OCI-LY7 (cell line): ENCODE data around the gene MYH10. TPM values are rescaled to one million over a fixed set of nuclear protein-coding genes. Genes with fewer than 3 reads are reported as not detected.

Experiments
- BruUV-seq: library from RNA; stranded (reverse); fragments of 400-500 nt; replicated peaks from 2 replicates; lab custom pipeline; 2021; lab: Mats Ljungman, UMichigan
- CTCF ChIA-PET: fragments of 300-600 bp; sonication (Branson Sonifier 250); formaldehyde crosslinking; loops from one replicate; lab custom pipeline; 2022; ENCODE audit warnings: antibody characterized with exemption; ENCODE audit not compliant: unreplicated experiment; lab: Charles Lee
- POLR2A ChIA-PET: fragments of 300-600 bp; sonication (Branson Sonifier 250); formaldehyde crosslinking; loops from one replicate; lab custom pipeline; 2022; ENCODE audit warnings: antibody characterized with exemption; lab: Charles Lee
- DNase-seq: peaks from one replicate; pipeline ENCODE4 v3.0.0-alpha.2; 2015; ENCODE audit warnings: low spot score
- H2AFZ ChIP-seq: fragments of 200-600 bp; sonication (generic), shearing (Covaris generic); 2 replicates; pipeline ENCODE4 v1.6.1; 2014; ENCODE audit warnings: mild to moderate bottlenecking, antibody characterized with exemption, low read length, moderate library complexity
- H3K27ac ChIP-seq: fragments of 200-600 bp; sonication (generic); 2 replicates; pipeline ENCODE4 v1.5.1; 2014; ENCODE audit warnings: mixed run types, low read depth, mild to moderate bottlenecking, moderate library complexity, low read length, inconsistent platforms; ENCODE audit not compliant: poor library complexity, severe bottlenecking
- H3K36me3 ChIP-seq: fragments of 200-600 bp; sonication (generic); 2 replicates; pipeline ENCODE4 v1.6.1; 2014; ENCODE audit warnings: mild to moderate bottlenecking, antibody characterized with exemption, low read length, moderate library complexity, mixed read lengths; ENCODE audit not compliant: insufficient read depth
- H3K4me1 ChIP-seq: fragments of 200-600 bp; sonication (generic); 2 replicates; pipeline ENCODE4 v1.5.1; 2014; ENCODE audit warnings: mild to moderate bottlenecking, low read length; ENCODE audit not compliant: insufficient read depth, poor library complexity, severe bottlenecking
- H3K4me2 ChIP-seq: fragments of 200-600 bp; sonication (generic); 2 replicates; pipeline ENCODE4 v1.6.1; 2014; ENCODE audit warnings: mild to moderate bottlenecking, low read length
- H3K4me3 ChIP-seq: fragments of 200-600 bp; sonication (generic); 2 replicates; pipeline ENCODE4 v1.5.1; 2014; ENCODE audit warnings: mild to moderate bottlenecking, low read depth, low read length; ENCODE audit not compliant: poor library complexity, severe bottlenecking
- H3K79me2 ChIP-seq: fragments of 200-600 bp; sonication (generic); 2 replicates; pipeline ENCODE4 v1.6.1; 2016; ENCODE audit warnings: low read depth, mild to moderate bottlenecking, low read length, moderate library complexity, mixed read lengths; ENCODE audit not compliant: insufficient read depth
- H3K9me2 ChIP-seq: fragments of 200-600 bp; sonication (generic); 2 replicates; pipeline ENCODE4 v1.6.1; 2016; ENCODE audit warnings: mild to moderate bottlenecking, low read length, mixed read lengths; ENCODE audit not compliant: insufficient read depth
- H3K9me3 ChIP-seq: fragments of 200-600 bp; sonication (generic); 2 replicates; pipeline ENCODE4 v1.6.1; 2014; ENCODE audit warnings: mild to moderate bottlenecking, mixed run types, low read length, mixed read lengths
- H4K20me1 ChIP-seq: fragments of 200-600 bp; sonication (generic); 2 replicates; pipeline ENCODE4 v1.6.1; 2014; ENCODE audit warnings: mild to moderate bottlenecking, antibody characterized with exemption, low read length, moderate library complexity, mixed read lengths; ENCODE audit not compliant: insufficient read depth
- CTCF ChIP-seq: fragments of 200-600 bp; sonication (generic); conservative IDR thresholded peaks from 2 replicates; pipeline ENCODE4 v1.5.1; 2014; ENCODE audit warnings: mild to moderate bottlenecking, antibody characterized with exemption, low read length, moderate library complexity, mixed read lengths
- EZH2phosphoT487 ChIP-seq: fragments of 200-600 bp; sonication (generic); IDR thresholded peaks from 2 replicates; pipeline ENCODE4 v1.6.1; 2018; ENCODE audit warnings: low read depth, borderline replicate concordance, mild to moderate bottlenecking, mixed run types, antibody characterized with exemption, low read length, moderate library complexity, mixed read lengths
- intact Hi-C: fragments of 100-400 bp; cut with micrococcal nuclease; formaldehyde crosslinking; loops from one replicate; pipeline ENCODE4 v1.10.0; 2022; ENCODE audit not compliant: unreplicated experiment
- total RNA-seq, 2 experiments: library from RNA; depleted of rRNA in 1 of 2; stranded (reverse); fragments of >200 nt in 1 of 2; shearing (Covaris generic) in 1 of 2; gene quantifications; 2 replicates each; pipeline ENCODE4 v1.2.3, GENCODE V29; 2014 to 2022

Gene MYH10
- total RNA-seq, 2 experiments from 2014 or later, result 41.9 to 60.4 TPM

DNA sequence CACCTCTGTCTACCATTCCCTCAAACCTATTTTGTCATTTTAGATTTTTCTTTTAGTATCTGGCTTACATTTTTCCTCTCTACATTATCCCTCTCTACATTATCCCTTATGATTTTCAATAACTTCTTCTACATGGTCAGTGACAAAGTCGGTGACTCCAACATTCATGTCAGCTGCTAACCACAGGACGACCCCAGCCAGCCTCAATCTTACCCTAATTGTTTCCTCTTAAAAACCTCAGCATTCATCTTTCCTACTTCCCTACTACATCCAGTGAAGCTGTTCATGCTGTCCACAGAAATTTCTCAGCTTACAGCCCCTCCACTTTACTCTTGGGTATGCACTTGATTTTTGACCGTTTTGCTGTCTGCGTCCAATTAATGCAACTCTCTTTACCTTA, 8.3 kb downstream of the MYH10 start:
- peaks cover 7% of the 10 kb centered on the region; the same call in 1 of the 2 replicates for H3K79me2 ChIP-seq
- POLR2A ChIA-PET, result no interaction called here

DNA sequence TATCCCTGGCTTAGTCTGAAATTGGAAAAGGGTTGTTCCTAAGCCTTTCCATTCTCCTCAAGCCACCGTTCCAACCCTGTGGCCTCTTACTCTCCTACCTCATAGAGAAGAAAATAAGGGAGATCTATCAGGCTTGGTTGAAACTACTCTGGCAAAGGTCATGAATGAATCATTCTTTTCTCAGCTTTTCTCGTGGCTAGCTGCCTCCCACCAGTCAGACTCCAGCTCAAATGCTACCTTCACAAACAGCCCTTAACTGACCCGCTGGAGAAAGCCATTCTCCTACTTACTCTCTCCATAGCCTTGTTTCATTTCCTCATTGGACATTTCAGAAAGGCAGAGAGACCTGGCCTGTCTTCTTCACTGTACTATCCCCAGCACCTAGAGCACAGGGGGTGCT, 8.9 kb downstream of the MYH10 start:
- Histone ChIP-seq H3K9me3 (no peaks in the 10 kb centered on the region), H3K36me3 (peaks cover 32% of the 10 kb centered on the region), H3K4me1 (no peaks in the 10 kb centered on the region), H3K4me3 (no peak overlapping the region), H2AFZ (no peak overlapping the region), H3K4me2 (no peak overlapping the region), H3K79me2 (peaks cover 6% of the 10 kb centered on the region; the same call in 1 of the 2 replicates), H4K20me1 (no peaks in the 10 kb centered on the region), H3K27ac (no peak overlapping the region), H3K9me2 (no peaks in the 10 kb centered on the region)
- intact Hi-C loops, result no loop called here
- no peak for DNase-seq
- ChIA-PET CTCF (no interaction called here), POLR2A (no interaction called here)
- TF ChIP-seq CTCF (no peak), EZH2phosphoT487 (no peak)
- BruUV-seq, result no TSS peak

More for the DNA sequence above, 8.3 kb downstream of the MYH10 start:
- intact Hi-C loops, result no loop called here
- Histone ChIP-seq H3K27ac (no peak overlapping the region), H3K4me3 (no peak overlapping the region), H3K4me1 (no peaks in the 10 kb centered on the region), H4K20me1 (no peaks in the 10 kb centered on the region), H3K36me3 (peaks cover 32% of the 10 kb centered on the region), H3K4me2 (no peak overlapping the region), H3K9me2 (no peaks in the 10 kb centered on the region), H2AFZ (no peak overlapping the region), H3K9me3 (no peaks in the 10 kb centered on the region)
- DNase-seq, result no peak
- CTCF ChIA-PET, result no interaction called here
- no TSS peak for BruUV-seq
- TF ChIP-seq EZH2phosphoT487, result no peak

DNA sequence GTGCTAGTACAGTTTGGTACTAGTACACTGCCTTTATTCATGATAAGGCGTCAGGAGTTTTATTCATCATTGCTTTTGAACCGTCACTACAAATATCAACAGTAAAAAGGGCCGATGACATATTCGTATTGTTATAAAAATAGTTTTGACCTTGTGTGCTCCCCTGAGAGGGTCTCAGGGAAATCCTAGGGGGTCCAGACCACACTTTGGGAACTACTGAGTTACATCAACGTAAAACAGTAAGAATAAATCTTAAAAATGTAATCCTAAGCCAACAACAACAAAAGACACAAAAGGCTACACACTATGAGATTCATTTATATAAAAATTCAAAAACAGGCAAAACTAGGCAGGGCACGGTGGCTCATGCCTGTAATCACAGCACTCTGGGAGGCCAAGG, 11.2 kb downstream of the MYH10 start:
- POLR2A ChIA-PET, result no interaction called here
- intact Hi-C loops, result no loop called here

More for the DNA sequence above, 11.2 kb downstream of the MYH10 start:
- no peaks in the 10 kb centered on the region for H3K9me2 ChIP-seq
- H3K9me3 ChIP-seq, result no peaks in the 10 kb centered on the region
- no peak overlapping the region for H2AFZ ChIP-seq
- CTCF ChIA-PET, result interaction anchor here (0.6 kb wide), 1 partner anchor 11 kb away, joined by 3 read pairs; the partner anchor contains the start of gene MYH10
- H3K36me3 ChIP-seq, result peaks cover 32% of the 10 kb centered on the region
- BruUV-seq, result no TSS peak
- no peak overlapping the region for H3K4me2 ChIP-seq
- H3K79me2 ChIP-seq, result peaks cover 6% of the 10 kb centered on the region; the same call in 1 of the 2 replicates
- no peak for DNase-seq
- no peak for TF ChIP-seq EZH2phosphoT487
- TF ChIP-seq CTCF, result no peak
- no peak overlapping the region for H3K27ac ChIP-seq
- H3K4me3 ChIP-seq, result no peak overlapping the region
- H4K20me1 ChIP-seq, result no peaks in the 10 kb centered on the region
- H3K4me1 ChIP-seq, result no peaks in the 10 kb centered on the region
